NCI-H510A (cell line): ENCODE results near the gene TMEM150A.
"Not testable (repeated sequence)": the region's sequence is repeated elsewhere in the genome, so short reads cannot be mapped to it uniquely, and the experiment has no call there.

Source experiments
- DNase-seq: peaks from one replicate; lab custom pipeline; 2025; lab: John Stamatoyannopoulos, UW

TMEM150A gene

GRCh38 chr2:85593023-85593422 lies 9.5 kb downstream of the TMEM150A start:
- DNase-seq: no peak

GRCh38 chr2:85592299-85592698 lies 10.2 kb downstream of the TMEM150A start:
- not testable (repeated sequence) for DNase-seq

- no peak for DNase-seq
Measured at GRCh38 chr2:85591563-85591962, 10.9 kb downstream of the TMEM150A start.

DNA sequence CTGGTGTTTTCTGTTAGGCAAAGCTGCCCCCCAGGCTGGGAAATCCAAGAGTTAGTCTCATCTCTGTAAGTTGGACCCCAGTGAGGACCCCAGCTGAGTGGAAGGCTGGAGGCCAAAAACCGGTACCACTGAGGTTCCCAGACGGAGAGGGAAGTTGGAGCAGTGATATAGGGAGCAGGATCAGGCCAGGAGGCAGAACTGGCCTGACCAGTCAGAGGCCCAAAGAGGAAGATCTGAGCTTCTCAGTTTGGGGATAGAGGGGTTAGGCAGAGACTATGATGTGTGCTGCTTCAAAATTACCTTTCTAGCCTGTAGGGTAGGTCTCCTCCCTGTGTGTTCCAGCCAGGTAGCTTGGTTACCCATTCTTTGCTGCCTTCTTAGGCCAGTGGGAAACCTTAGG lies 11.5 kb downstream of the TMEM150A start:
- DNase-seq: no peak

GRCh38 chr2:85589982-85590791 lies 12.3 kb downstream of the TMEM150A start:
- DNase-seq: peak; percentile 70

DNA sequence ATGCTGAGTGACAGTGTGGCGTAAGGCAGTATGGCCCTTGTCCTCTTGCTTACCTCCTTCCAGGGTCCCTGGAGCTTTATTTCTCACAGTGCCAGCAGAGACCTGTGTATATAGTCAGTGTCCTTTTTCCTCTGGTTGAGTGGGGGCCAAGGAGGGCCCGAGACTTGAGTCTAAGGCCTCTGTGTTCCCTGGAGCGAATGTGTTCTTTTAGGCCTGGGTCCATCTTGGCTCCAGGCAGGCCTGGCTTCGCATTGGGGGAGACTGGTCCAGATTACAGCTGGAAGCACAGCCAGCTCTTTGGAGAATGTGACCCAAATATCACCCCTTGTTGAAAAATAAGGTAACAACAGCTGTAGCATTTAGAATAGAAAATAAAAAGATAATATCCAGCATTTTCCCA lies 13.3 kb downstream of the TMEM150A start:
- no peak for DNase-seq

DNA sequence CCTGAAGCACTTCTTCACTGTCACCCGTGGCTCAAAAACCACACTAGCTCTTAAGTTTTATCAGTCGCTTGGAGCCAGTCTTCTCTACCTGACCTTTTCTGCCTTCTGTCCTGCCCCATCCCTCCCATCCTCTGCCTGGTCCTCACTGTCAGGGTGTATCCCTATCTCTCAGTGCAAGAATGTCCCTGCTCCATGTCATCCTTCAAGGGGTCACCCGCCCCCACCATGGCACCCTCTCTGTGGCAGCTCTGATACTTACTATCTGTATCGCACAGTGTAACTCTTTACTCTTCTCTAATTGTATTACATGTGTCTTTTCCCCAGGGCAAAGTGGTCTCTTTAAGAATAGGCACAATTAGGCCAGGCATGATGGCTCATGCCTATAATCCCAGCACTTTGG lies 13.9 kb downstream of the TMEM150A start:
- no peak for DNase-seq

DNA sequence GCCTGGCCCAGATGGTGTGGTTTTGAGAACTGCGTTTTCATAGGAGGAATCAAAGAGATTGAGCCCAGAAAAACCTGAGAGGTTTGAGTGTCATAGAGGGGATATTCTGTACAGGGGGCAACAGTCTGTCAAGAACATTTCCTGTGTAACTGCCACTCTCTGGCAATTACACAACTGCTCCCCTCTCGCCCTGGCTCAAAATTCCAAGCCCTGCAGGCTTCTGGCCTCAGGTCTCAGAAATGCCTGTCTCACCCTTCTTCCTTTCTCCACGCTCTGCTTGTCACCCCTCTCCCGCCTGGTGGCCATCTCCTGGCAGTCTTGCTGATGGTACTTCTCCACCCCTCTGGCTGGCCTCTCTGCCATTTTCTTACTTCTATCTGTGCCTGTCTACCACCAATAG lies 14.3 kb downstream of the TMEM150A start:
- no peak for DNase-seq

DNA sequence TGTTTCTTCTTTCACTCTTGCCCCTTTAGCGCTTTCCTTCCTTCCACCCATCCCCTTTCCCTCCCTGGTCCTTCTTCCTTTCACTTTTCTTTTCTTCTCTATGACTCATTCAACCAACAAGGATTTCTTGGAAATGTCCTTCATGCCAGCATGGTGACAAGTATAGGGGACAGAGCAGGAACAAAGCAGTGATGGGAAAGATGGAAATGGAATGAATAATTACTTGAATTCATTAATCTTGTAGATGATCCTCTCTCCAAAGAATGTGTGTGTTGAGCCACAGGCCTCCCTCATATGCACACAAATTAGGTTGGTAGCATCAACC lies 16.8 kb downstream of the TMEM150A start:
- DNase-seq: no peak

DNA sequence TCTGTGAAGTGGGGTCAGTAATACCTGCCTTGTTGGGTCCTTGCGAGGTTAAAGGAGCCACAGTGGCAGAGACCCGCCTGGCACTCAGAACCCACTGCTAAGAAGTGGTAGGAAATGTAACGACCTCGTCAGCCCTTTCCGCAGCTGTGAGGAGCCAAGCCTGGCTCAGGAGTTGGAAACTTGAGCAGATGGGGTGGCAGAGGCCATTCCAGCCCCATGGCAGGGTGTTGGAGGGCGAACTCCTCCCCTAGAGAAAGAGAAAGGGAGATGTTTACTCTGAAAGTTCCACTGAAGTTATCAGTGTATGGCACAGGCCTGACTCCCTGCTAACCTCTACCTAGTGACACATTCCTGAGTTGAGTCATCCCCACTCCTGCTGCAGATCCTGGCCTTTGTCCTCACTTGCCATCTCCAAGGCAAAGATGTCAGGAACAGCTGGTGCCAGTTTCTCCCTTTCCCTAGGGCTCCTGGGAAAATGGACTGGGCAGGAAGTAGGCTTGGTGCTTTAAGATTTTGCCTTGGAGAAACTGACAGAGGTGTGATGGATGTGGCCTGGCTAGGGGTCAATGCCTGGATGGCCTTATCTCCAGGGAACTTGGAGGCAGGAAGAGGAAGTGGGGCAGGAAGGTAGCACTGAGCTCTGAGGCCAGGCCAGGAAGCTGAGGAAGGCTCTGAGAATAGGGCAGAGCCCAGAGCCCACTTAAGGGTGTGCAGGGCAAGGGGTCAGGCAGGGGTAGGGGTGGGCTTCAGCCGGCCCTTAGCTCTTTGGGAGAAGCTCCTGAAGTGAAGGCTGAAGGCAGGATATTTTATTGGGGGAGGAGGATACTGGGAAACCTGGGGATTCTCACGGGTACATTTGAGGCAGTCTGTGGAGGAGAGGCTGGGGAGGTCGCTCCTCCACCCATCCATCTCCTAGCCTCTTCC lies 17.4 kb downstream of the TMEM150A start:
- DNase-seq: no peak

GRCh38 chr2:85584354-85584856 lies 18.1 kb downstream of the TMEM150A start, which contains the start of gene VAMP5:
VAMP5 (plus strand) TSS chr2:85584431; CDS start chr2:85584491, 60 bp downstream.
- DNase-seq: no peak

- DNase-seq: no peak
Measured at GRCh38 chr2:85583667-85584353, 18.7 kb downstream of the TMEM150A start.

GRCh38 chr2:85582492-85582891 lies 20.0 kb downstream of the TMEM150A start:
- no peak for DNase-seq

- no peak for DNase-seq
Measured at GRCh38 chr2:85580206-85580605, 22.3 kb downstream of the TMEM150A start.

GRCh38 chr2:85579266-85579935 lies 23.1 kb downstream of the TMEM150A start:
- no peak for DNase-seq

- no peak for DNase-seq
Measured at GRCh38 chr2:85578243-85579180, 24.0 kb downstream of the TMEM150A start.

- DNase-seq: peak; percentile 69
Measured at GRCh38 chr2:85577386-85578242, 24.9 kb downstream of the TMEM150A start, which contains the start of gene VAMP8. VAMP8 (plus strand) TSS chr2:85577586; CDS start chr2:85577647, 61 bp downstream.

- no peak for DNase-seq
Measured at GRCh38 chr2:85577063-85577385, 25.5 kb downstream of the TMEM150A start.

DNA sequence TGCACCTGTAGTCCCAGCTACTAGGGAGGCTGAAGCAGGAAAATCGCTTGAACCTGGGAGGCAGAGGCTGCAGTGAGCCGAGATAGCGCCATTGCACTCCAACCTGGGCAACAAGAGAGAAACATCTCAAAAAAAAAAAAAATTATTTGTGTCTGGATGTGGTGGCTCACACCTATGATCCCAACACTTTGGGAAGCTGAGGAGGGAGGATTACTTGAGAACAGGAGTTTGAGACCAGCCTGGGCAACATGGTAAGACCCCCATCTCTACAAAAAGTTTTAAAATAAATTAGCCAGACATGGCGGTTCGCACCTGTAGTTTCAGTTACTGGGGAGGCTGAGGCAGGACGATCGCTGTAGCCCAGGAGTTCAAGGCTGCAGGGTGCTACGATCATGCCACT lies 26.8 kb downstream of the TMEM150A start:
- no peak for DNase-seq

GRCh38 chr2:85566265-85566664 lies 36.2 kb downstream of the TMEM150A start:
- DNase-seq: no peak
